ENCODE results near the gene CCDC183.
"Not testable (repeated sequence)": the region's sequence is repeated elsewhere in the genome, so short reads cannot be mapped to it uniquely, and the experiment has no call there.

CCDC183 gene

GRCh38 chr9:136760424-136760823 is 35.7 kb upstream of the CCDC183 start:
- H3K9ac ChIP-seq (ENCODE audit: low read depth, low read length, poor library complexity, severe bottlenecking): no peak overlapping the region
- no peaks in the 10 kb centered on the region for H3K79me2 ChIP-seq (ENCODE audit: insufficient read depth, low read length)

GRCh38 chr9:136760834-136761544 is 35.1 kb upstream of the CCDC183 start:
- peak overlapping the region; percentile 53; the same call in 1 of the 2 replicates for H2AFZ ChIP-seq (ENCODE audit: low read length)
- H3K4me3 ChIP-seq (ENCODE audit: low read length, poor library complexity, severe bottlenecking); H3F3A ChIP-seq (ENCODE audit: low read depth); H3K9me3 ChIP-seq (ENCODE audit: insufficient read depth, low read depth, low read length); H3K79me2 ChIP-seq (ENCODE audit: insufficient read depth, low read length); H4K20me1 ChIP-seq (ENCODE audit: insufficient read depth, low read length, poor library complexity, severe bottlenecking); H3K4me2 ChIP-seq (ENCODE audit: low read depth, low read length, poor library complexity, severe bottlenecking); H3K4me1 ChIP-seq (ENCODE audit: insufficient read depth, low read length, poor library complexity, severe bottlenecking); H3K9me2 ChIP-seq (replicated peaks; ENCODE audit: low read depth, low read length); H3K36me3 ChIP-seq (ENCODE audit: insufficient read depth, low read length); H3K9ac ChIP-seq (ENCODE audit: low read depth, low read length, poor library complexity, severe bottlenecking); H3K27me3 ChIP-seq (ENCODE audit: insufficient read depth, low read length, poor library complexity, severe bottlenecking): not testable (repeated sequence)
- TF ChIP-seq, protein P1, sequence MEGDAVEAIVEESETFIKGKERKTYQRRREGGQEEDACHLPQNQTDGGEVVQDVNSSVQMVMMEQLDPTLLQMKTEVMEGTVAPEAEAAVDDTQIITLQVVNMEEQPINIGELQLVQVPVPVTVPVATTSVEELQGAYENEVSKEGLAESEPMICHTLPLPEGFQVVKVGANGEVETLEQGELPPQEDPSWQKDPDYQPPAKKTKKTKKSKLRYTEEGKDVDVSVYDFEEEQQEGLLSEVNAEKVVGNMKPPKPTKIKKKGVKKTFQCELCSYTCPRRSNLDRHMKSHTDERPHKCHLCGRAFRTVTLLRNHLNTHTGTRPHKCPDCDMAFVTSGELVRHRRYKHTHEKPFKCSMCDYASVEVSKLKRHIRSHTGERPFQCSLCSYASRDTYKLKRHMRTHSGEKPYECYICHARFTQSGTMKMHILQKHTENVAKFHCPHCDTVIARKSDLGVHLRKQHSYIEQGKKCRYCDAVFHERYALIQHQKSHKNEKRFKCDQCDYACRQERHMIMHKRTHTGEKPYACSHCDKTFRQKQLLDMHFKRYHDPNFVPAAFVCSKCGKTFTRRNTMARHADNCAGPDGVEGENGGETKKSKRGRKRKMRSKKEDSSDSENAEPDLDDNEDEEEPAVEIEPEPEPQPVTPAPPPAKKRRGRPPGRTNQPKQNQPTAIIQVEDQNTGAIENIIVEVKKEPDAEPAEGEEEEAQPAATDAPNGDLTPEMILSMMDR (conservative IDR thresholded peaks at IDR 0.05; ENCODE audit: low read length): peak; percentile 72

More at GRCh38 chr9:136760424-136760823, 35.7 kb upstream of the CCDC183 start:
- no peaks in the 10 kb centered on the region for H3F3A ChIP-seq (ENCODE audit: low read depth)
- TF ChIP-seq, protein P1 (conservative IDR thresholded peaks at IDR 0.05; ENCODE audit: low read length): no peak
- TF ChIP-seq EZH2phosphoT487 (IDR thresholded peaks at IDR 0.05; ENCODE audit: borderline replicate concordance): no peak
- no peak overlapping the region for H2AFZ ChIP-seq (ENCODE audit: low read length)
- no peak overlapping the region for H3K4me3 ChIP-seq (ENCODE audit: low read length, poor library complexity, severe bottlenecking)
- H4K20me1 ChIP-seq (ENCODE audit: insufficient read depth, low read length, poor library complexity, severe bottlenecking): no peaks in the 10 kb centered on the region
- no peaks in the 10 kb centered on the region for H3K9me2 ChIP-seq (replicated peaks; ENCODE audit: low read depth, low read length)
- no peak overlapping the region for H3K4me2 ChIP-seq (ENCODE audit: low read depth, low read length, poor library complexity, severe bottlenecking)
- no peaks in the 10 kb centered on the region for H3K4me1 ChIP-seq (ENCODE audit: insufficient read depth, low read length, poor library complexity, severe bottlenecking)
- no peaks in the 10 kb centered on the region for H3K9me3 ChIP-seq (ENCODE audit: insufficient read depth, low read depth, low read length)
- H3K27me3 ChIP-seq (ENCODE audit: insufficient read depth, low read length, poor library complexity, severe bottlenecking): no peaks in the 10 kb centered on the region
- H3K36me3 ChIP-seq (ENCODE audit: insufficient read depth, low read length): no peaks in the 10 kb centered on the region

- no peak overlapping the region for H2AFZ ChIP-seq (ENCODE audit: low read length)
- no peaks in the 10 kb centered on the region for H4K20me1 ChIP-seq (ENCODE audit: insufficient read depth, low read length, poor library complexity, severe bottlenecking)
- no peaks in the 10 kb centered on the region for H3F3A ChIP-seq (ENCODE audit: low read depth)
- H3K4me2 ChIP-seq (ENCODE audit: low read depth, low read length, poor library complexity, severe bottlenecking): no peak overlapping the region
- no peaks in the 10 kb centered on the region for H3K4me1 ChIP-seq (ENCODE audit: insufficient read depth, low read length, poor library complexity, severe bottlenecking)
- no peaks in the 10 kb centered on the region for H3K9me3 ChIP-seq (ENCODE audit: insufficient read depth, low read depth, low read length)
- no peaks in the 10 kb centered on the region for H3K27me3 ChIP-seq (ENCODE audit: insufficient read depth, low read length, poor library complexity, severe bottlenecking)
- H3K9ac ChIP-seq (ENCODE audit: low read depth, low read length, poor library complexity, severe bottlenecking): no peak overlapping the region
- TF ChIP-seq EZH2phosphoT487 (IDR thresholded peaks at IDR 0.05; ENCODE audit: borderline replicate concordance): no peak
- TF ChIP-seq, protein P1 (conservative IDR thresholded peaks at IDR 0.05; ENCODE audit: low read length): no peak
- H3K4me3 ChIP-seq (ENCODE audit: low read length, poor library complexity, severe bottlenecking): no peak overlapping the region
- no peaks in the 10 kb centered on the region for H3K36me3 ChIP-seq (ENCODE audit: insufficient read depth, low read length)
- no peaks in the 10 kb centered on the region for H3K79me2 ChIP-seq (ENCODE audit: insufficient read depth, low read length)
- no peaks in the 10 kb centered on the region for H3K9me2 ChIP-seq (replicated peaks; ENCODE audit: low read depth, low read length)
Observed at GRCh38 chr9:136761545-136761981, 34.6 kb upstream of the CCDC183 start.
